ENCODE data around the gene KRT82. TPM values are rescaled to one million over a fixed set of nuclear protein-coding genes. Genes with fewer than 3 reads are reported as not detected.

Gene KRT82
- total RNA-seq, 1 donor from 2014 or later: not detected

GRCh38 chr12:52364061-52364460, 42.1 kb downstream of the KRT82 start:
- DNase-seq (ENCODE audit: extremely low read depth, low read depth, low spot score): no peak

GRCh38 chr12:52363111-52363679, 42.9 kb downstream of the KRT82 start:
- DNase-seq (ENCODE audit: extremely low read depth, low read depth, low spot score): no peak

- no peak for DNase-seq (ENCODE audit: extremely low read depth, low read depth, low spot score)
These were observed 43.9 kb downstream of the KRT82 start for GRCh38 chr12:52362118-52362726.

GRCh38 chr12:52361553-52361952, 44.6 kb downstream of the KRT82 start:
- no peak for DNase-seq (ENCODE audit: extremely low read depth, low read depth, low spot score)

GRCh38 chr12:52360663-52361271, 45.4 kb downstream of the KRT82 start:
- no peak for DNase-seq (ENCODE audit: extremely low read depth, low read depth, low spot score)

GRCh38 chr12:52360106-52360662, 46.0 kb downstream of the KRT82 start:
- DNase-seq (ENCODE audit: extremely low read depth, low read depth, low spot score): no peak

GRCh38 chr12:52359621-52360061, 46.5 kb downstream of the KRT82 start:
- DNase-seq (ENCODE audit: extremely low read depth, low read depth, low spot score): no peak

GRCh38 chr12:52358575-52359350, 47.4 kb downstream of the KRT82 start:
- no peak for DNase-seq (ENCODE audit: extremely low read depth, low read depth, low spot score)

GRCh38 chr12:52356762-52357580, 49.2 kb downstream of the KRT82 start:
- no peak for DNase-seq (ENCODE audit: extremely low read depth, low read depth, low spot score)

GRCh38 chr12:52356031-52356761, 49.9 kb downstream of the KRT82 start:
- DNase-seq (ENCODE audit: extremely low read depth, low read depth, low spot score): no peak

- no peak for DNase-seq (ENCODE audit: extremely low read depth, low read depth, low spot score)
These were observed 51.0 kb downstream of the KRT82 start for GRCh38 chr12:52355176-52355575.

- DNase-seq (ENCODE audit: extremely low read depth, low read depth, low spot score): no peak
These were observed 51.9 kb downstream of the KRT82 start for GRCh38 chr12:52354200-52354599.

- DNase-seq (ENCODE audit: extremely low read depth, low read depth, low spot score): no peak
These were observed 52.4 kb downstream of the KRT82 start for GRCh38 chr12:52353766-52354165.

GRCh38 chr12:52352951-52353350, 53.2 kb downstream of the KRT82 start:
- DNase-seq (ENCODE audit: extremely low read depth, low read depth, low spot score): no peak

GRCh38 chr12:52351196-52352059, 54.7 kb downstream of the KRT82 start:
- DNase-seq (ENCODE audit: extremely low read depth, low read depth, low spot score): no peak

GRCh38 chr12:52350786-52351185, 55.3 kb downstream of the KRT82 start:
- no peak for DNase-seq (ENCODE audit: extremely low read depth, low read depth, low spot score)

GRCh38 chr12:52350021-52350620, 56.0 kb downstream of the KRT82 start:
- no peak for DNase-seq (ENCODE audit: extremely low read depth, low read depth, low spot score)

GRCh38 chr12:52349196-52349595, 56.9 kb downstream of the KRT82 start:
- DNase-seq (ENCODE audit: extremely low read depth, low read depth, low spot score): no peak
